ENCODE data around the gene LRRC3B. TPM values are rescaled to one million over a fixed set of nuclear protein-coding genes. Genes with fewer than 3 reads are reported as not detected.
"Not testable (repeated sequence)": the region's sequence is repeated elsewhere in the genome, so short reads cannot be mapped to it uniquely, and the experiment has no call there.

Gene LRRC3B, protein sequence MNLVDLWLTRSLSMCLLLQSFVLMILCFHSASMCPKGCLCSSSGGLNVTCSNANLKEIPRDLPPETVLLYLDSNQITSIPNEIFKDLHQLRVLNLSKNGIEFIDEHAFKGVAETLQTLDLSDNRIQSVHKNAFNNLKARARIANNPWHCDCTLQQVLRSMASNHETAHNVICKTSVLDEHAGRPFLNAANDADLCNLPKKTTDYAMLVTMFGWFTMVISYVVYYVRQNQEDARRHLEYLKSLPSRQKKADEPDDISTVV
- total RNA-seq = not detected

- H3K4me3 Mint-ChIP-seq = no peak within 1 kb of the TSS
- peaks cover 0 to 4% of the 10 kb centered on the region in 2 donors for H3K36me3 Mint-ChIP-seq (ENCODE audit: insufficient read depth in 2 of 2)
- no peaks in the 10 kb centered on the region for H3K4me1 Mint-ChIP-seq (ENCODE audit: low read depth)
- peaks cover 49% of the 10 kb centered on the region for H3K27me3 Mint-ChIP-seq (ENCODE audit: low read depth)
- no peak for DNase-seq
- ATAC-seq (replicated peaks in 1 of 2) = no peak
- no peaks in the 10 kb centered on the region for H3K9me3 Mint-ChIP-seq
- H3K27ac Mint-ChIP-seq = no peak within 1 kb of the TSS
These were observed at the start of gene LRRC3B for GRCh38 chr3:26622621-26623418. TSS of gene LRRC3B (plus strand) at chr3:26622772. CDS start at chr3:26709673, 86,901 bp downstream.

- Mint-ChIP-seq H3K9me3 (peaks cover 3 to 10% of the 10 kb centered on the region in 2 donors), H3K27ac (no peak overlapping the region), H3K4me1 (ENCODE audit: low read depth) (no peaks in the 10 kb centered on the region), H3K4me3 (no peak overlapping the region), H3K27me3 (ENCODE audit: low read depth) (no peaks in the 10 kb centered on the region), H3K36me3 (ENCODE audit: insufficient read depth in 2 of 2) (no peaks in the 10 kb centered on the region)
- DNase-seq (no peak), ATAC-seq (replicated peaks in 1 of 2) (no peak)
These were observed 47.8 kb upstream of the LRRC3B start for GRCh38 chr3:26574766-26575165.

GRCh38 chr3:26579116-26579515 is 43.5 kb upstream of the LRRC3B start:
- Mint-ChIP-seq H3K9me3 (peaks cover 5 to 8% of the 10 kb centered on the region in 2 donors), H3K27ac (no peak overlapping the region), H3K4me3 (no peak overlapping the region), H3K4me1 (ENCODE audit: low read depth) (no peaks in the 10 kb centered on the region), H3K27me3 (ENCODE audit: low read depth) (no peaks in the 10 kb centered on the region), H3K36me3 (ENCODE audit: insufficient read depth in 2 of 2) (no peaks in the 10 kb centered on the region)
- DNase-seq = no peak
- ATAC-seq (replicated peaks in 1 of 2) = no peak

DNA sequence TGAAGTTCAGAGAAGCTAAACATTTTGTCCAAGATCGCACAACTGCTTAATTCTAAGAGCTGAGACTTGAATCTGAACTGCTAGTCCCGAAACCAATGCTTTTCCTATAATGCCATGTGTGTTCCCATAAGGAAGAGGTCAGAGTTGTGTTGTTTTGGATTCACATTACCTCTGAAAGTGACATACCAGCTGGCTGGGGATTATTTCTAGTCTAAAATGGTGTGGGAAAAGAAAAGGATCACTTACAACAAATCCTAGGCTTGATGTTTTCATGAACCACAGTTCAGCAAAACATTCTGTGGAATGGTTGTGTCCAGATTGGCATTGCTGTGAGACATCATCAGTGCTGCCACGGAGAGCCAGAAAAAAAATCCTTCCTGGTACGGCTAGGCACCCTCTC is 35.0 kb upstream of the LRRC3B start:
- Mint-ChIP-seq H3K27me3 (ENCODE audit: low read depth) (no peaks in the 10 kb centered on the region), H3K9me3 (peaks cover 4 to 9% of the 10 kb centered on the region in 2 donors), H3K4me1 (ENCODE audit: low read depth) (no peaks in the 10 kb centered on the region), H3K4me3 (no peak overlapping the region), H3K27ac (no peak overlapping the region), H3K36me3 (ENCODE audit: insufficient read depth in 2 of 2) (no peaks in the 10 kb centered on the region)
- ATAC-seq (replicated peaks in 1 of 2) = no peak
- DNase-seq = no peak

DNA sequence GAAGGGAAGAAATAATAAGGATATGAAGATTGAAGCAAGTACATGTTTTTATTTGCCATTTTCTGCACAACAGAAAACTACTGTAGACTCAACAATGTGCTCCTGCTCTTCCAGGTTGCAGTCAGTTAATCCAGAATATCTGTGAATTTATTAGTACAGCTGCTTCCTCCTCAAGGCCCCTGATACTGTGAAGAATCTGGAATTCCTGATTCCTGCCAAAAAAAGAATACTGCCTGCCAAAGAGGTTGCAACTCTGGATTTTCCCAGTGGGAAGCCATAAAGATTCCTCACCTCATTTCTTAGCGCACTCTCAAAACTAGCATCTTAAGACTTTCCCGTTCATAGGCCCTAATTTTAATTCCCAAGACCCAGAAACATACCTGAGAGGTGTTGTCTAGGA is 33.6 kb upstream of the LRRC3B start:
- no peaks in the 10 kb centered on the region for H3K27me3 Mint-ChIP-seq (ENCODE audit: low read depth)
- DNase-seq = no peak
- H3K36me3 Mint-ChIP-seq (ENCODE audit: insufficient read depth in 2 of 2) = no peaks in the 10 kb centered on the region
- H3K9me3 Mint-ChIP-seq = peaks cover 5 to 9% of the 10 kb centered on the region in 2 donors
- no peak overlapping the region for H3K27ac Mint-ChIP-seq
- no peak overlapping the region for H3K4me3 Mint-ChIP-seq
- no peak for ATAC-seq (replicated peaks in 1 of 2)
- no peaks in the 10 kb centered on the region for H3K4me1 Mint-ChIP-seq (ENCODE audit: low read depth)

DNA sequence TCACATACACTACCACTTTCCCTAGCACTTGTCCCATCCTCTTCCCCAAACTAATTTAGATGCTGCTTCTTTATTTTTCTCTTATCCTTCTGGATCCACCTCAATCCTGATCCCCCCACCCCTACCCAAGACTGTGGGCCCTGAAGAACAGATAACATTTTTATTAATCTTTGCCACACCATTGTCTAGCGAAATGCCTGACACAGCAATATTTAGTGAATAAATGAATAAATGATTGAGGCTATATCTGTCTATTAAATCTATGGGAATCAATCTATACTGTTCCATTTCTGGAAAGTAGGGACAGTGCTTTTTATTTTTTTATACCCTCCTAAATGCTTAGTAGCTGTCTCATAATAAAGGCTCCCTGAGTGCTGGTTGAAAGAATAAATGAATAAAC is 32.9 kb upstream of the LRRC3B start:
- no peaks in the 10 kb centered on the region for H3K36me3 Mint-ChIP-seq (ENCODE audit: insufficient read depth in 2 of 2)
- no peak overlapping the region for H3K4me3 Mint-ChIP-seq
- H3K27me3 Mint-ChIP-seq (ENCODE audit: low read depth) = no peaks in the 10 kb centered on the region
- no peaks in the 10 kb centered on the region for H3K4me1 Mint-ChIP-seq (ENCODE audit: low read depth)
- peaks cover 5 to 8% of the 10 kb centered on the region in 2 donors for H3K9me3 Mint-ChIP-seq
- no peak for DNase-seq
- no peak overlapping the region for H3K27ac Mint-ChIP-seq
- ATAC-seq (replicated peaks in 1 of 2) = no peak

DNA sequence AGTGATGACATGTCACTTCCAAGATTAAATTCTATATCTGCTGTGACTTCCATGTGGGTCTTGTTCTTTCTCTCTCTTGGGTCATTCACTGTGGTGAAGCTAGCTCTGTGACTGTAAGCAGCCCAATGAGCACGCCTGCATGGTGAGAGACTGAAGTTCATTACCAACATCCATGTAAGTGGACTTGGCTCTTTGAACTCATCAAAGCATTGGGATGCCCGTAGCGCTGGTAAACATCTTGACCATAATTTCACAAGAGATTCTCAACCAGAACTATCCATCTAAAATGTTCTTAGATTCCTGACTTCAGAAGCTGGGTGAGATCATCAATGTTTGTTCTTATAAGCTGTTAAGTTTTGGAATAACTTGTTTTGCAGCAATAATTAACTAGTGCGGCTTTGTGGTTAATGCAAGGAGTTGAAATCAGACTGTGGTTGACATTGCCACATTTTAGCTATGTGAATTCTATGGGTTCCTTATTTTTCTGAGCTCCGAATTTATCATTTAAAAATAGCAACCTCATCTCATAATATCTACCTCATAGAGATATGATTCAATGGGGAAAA is 31.6 kb upstream of the LRRC3B start:
- ATAC-seq (replicated peaks in 1 of 2) = no peak
- Mint-ChIP-seq H3K4me3 (no peak overlapping the region), H3K4me1 (ENCODE audit: low read depth) (no peaks in the 10 kb centered on the region), H3K27me3 (ENCODE audit: low read depth) (no peaks in the 10 kb centered on the region), H3K9me3 (peaks cover 6 to 8% of the 10 kb centered on the region in 2 donors), H3K27ac (no peak overlapping the region), H3K36me3 (ENCODE audit: insufficient read depth in 2 of 2) (no peaks in the 10 kb centered on the region)
- no peak for DNase-seq

GRCh38 chr3:26591926-26592325 is 30.6 kb upstream of the LRRC3B start:
- Mint-ChIP-seq H3K4me3 (no peak overlapping the region), H3K9me3 (peaks cover 6 to 7% of the 10 kb centered on the region in 2 donors), H3K27ac (no peak overlapping the region), H3K27me3 (ENCODE audit: low read depth) (no peaks in the 10 kb centered on the region), H3K36me3 (ENCODE audit: insufficient read depth in 2 of 2) (no peaks in the 10 kb centered on the region), H3K4me1 (ENCODE audit: low read depth) (no peaks in the 10 kb centered on the region)
- no peak for ATAC-seq (replicated peaks in 1 of 2)
- DNase-seq = no peak

DNA sequence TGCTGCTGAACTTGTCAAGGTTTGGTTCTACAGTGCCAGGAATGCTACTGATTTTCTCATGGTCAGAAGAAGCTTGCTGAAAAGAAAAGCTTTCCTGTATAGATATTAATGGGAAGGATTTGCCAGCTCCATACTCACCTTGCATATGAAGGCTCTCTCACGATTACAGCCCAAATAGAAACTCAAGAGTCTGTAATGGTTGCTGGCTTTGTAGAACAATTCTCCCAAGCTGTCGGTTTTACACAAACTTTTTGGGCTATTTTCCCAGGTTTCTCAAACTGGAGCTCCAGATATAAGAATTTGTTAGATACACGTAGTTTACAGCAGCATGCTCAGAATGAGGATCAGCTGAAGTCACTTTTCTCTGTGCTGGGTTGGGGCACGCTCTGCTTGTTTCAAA is 30.1 kb upstream of the LRRC3B start:
- Mint-ChIP-seq H3K36me3 (ENCODE audit: insufficient read depth in 2 of 2) (no peaks in the 10 kb centered on the region), H3K9me3 (peaks cover 6 to 7% of the 10 kb centered on the region in 2 donors), H3K4me1 (ENCODE audit: low read depth) (no peaks in the 10 kb centered on the region), H3K27ac (no peak overlapping the region), H3K4me3 (no peak overlapping the region), H3K27me3 (ENCODE audit: low read depth) (no peaks in the 10 kb centered on the region)
- DNase-seq (no peak), ATAC-seq (replicated peaks in 1 of 2) (no peak)

GRCh38 chr3:26596335-26596734 is 26.2 kb upstream of the LRRC3B start:
- ATAC-seq (replicated peaks in 1 of 2) = no peak

DNA sequence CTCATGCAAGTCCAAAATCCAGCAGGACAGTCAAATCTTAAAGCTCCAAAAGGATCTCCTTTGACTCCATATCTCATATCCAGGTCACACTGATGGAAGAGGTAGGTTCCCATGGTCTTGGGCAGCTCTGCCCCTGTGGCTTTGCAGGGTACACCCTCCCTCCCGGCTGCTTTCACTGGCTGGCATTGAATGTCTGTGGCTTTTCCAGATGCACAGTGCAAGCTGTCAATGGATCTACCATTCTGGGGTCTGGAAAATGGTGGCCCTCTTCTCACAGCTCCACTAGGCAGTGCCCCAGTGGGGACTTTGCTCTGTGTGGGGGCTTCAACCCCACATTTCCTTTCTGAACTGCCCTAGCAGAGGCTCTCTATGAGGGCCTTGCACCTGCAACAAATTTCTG is 19.3 kb upstream of the LRRC3B start:
- H3K36me3 Mint-ChIP-seq (ENCODE audit: insufficient read depth in 2 of 2) = peaks cover 3 to 11% of the 10 kb centered on the region in 2 donors
- ATAC-seq (replicated peaks in 1 of 2); H3K4me3 Mint-ChIP-seq; H3K27me3 Mint-ChIP-seq (ENCODE audit: low read depth); H3K27ac Mint-ChIP-seq; DNase-seq; H3K4me1 Mint-ChIP-seq (ENCODE audit: low read depth): not testable (repeated sequence)
- H3K9me3 Mint-ChIP-seq = peaks cover 20 to 21% of the 10 kb centered on the region in 2 donors

More at GRCh38 chr3:26596335-26596734, 26.2 kb upstream of the LRRC3B start:
- H3K9me3 Mint-ChIP-seq = peaks cover 8 to 10% of the 10 kb centered on the region in 2 donors
- H3K36me3 Mint-ChIP-seq (ENCODE audit: insufficient read depth in 2 of 2) = no peaks in the 10 kb centered on the region
- H3K27me3 Mint-ChIP-seq (ENCODE audit: low read depth) = no peaks in the 10 kb centered on the region
- no peaks in the 10 kb centered on the region for H3K4me1 Mint-ChIP-seq (ENCODE audit: low read depth)
- H3K4me3 Mint-ChIP-seq = no peak overlapping the region
- DNase-seq = no peak
- H3K27ac Mint-ChIP-seq = no peak overlapping the region

GRCh38 chr3:26603771-26604170 is 18.8 kb upstream of the LRRC3B start:
- not testable (repeated sequence) for H3K27ac Mint-ChIP-seq; DNase-seq; H3K4me3 Mint-ChIP-seq; H3K27me3 Mint-ChIP-seq (ENCODE audit: low read depth); H3K4me1 Mint-ChIP-seq (ENCODE audit: low read depth); ATAC-seq (replicated peaks in 1 of 2)
- Mint-ChIP-seq H3K36me3 (ENCODE audit: insufficient read depth in 2 of 2) (peaks cover 3 to 11% of the 10 kb centered on the region in 2 donors), H3K9me3 (peaks cover 20 to 21% of the 10 kb centered on the region in 2 donors)

DNA sequence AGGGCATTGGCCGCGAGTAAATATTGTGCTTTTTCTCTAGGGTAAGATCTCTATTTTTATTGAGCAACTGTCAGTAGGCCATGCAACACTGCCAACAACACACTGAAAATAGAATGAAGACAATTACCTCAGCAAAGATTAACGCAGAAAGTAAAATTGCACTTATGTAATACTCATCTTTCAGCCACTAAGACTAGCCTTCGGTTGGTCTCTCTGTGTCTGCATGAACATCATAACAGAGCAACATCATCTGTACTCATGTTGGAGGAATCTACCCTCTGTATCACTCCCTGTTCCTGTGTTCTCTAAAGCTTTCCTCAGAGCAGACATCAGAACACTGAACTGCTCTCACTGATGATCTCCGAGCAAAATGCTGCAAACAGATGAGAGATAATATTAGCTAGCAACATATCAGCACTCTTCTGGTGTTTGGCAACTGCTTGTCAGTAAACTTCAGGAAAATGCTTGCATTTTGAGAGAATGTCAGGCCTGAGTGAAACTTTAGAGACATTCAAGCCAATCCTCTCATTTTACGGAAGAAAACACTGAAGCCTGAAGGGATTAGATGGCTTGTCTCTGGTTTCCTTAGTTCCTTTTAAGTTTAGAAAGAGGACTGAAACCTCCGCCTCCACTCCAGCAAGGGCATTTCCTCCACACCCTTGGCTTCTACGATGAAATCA is 8.4 kb upstream of the LRRC3B start:
- H3K36me3 Mint-ChIP-seq (ENCODE audit: insufficient read depth in 2 of 2) = no peaks in the 10 kb centered on the region
- no peak overlapping the region for H3K27ac Mint-ChIP-seq
- no peaks in the 10 kb centered on the region for H3K27me3 Mint-ChIP-seq (ENCODE audit: low read depth)
- no peak for ATAC-seq (replicated peaks in 1 of 2)
- no peak for DNase-seq
- peaks cover 1 to 6% of the 10 kb centered on the region in 2 donors for H3K9me3 Mint-ChIP-seq
- H3K4me1 Mint-ChIP-seq (ENCODE audit: low read depth) = no peaks in the 10 kb centered on the region
- no peak overlapping the region for H3K4me3 Mint-ChIP-seq

All from activated T-cell treated with anti-CD3 and anti-CD28 coated beads, Interleukin-2, amount 50 U/mL, for 72 hours (primary cell).